PC-3 (cell line): ENCODE results near the gene TCP1. TPM values are rescaled to one million over a fixed set of nuclear protein-coding genes. Genes with fewer than 3 reads are reported as not detected.

ENCODE experiments used
- ATAC-seq: fragments of 200-7000 bp; cut with Tn5 transposase; 2 replicates; pipeline ENCODE4 v1.9.1; 2020; ENCODE audit warnings: mild to moderate bottlenecking, moderate library complexity
- BruUV-seq: library from RNA; stranded (reverse); fragments of 400-500 nt; replicated peaks from 2 replicates; lab custom pipeline; 2021; lab: Mats Ljungman, UMichigan
- CTCF ChIA-PET: fragments of 300-600 bp; sonication (Branson Sonifier 250); formaldehyde crosslinking; loops from one replicate; lab custom pipeline; 2022; ENCODE audit warnings: antibody characterized with exemption; lab: Charles Lee
- POLR2A ChIA-PET: fragments of 300-600 bp; sonication (Branson Sonifier 250); formaldehyde crosslinking; loops from one replicate; lab custom pipeline; 2022; ENCODE audit warnings: antibody characterized with exemption; ENCODE audit not compliant: unreplicated experiment; lab: Charles Lee
- DNase-seq: peaks from one replicate; pipeline ENCODE4 v3.0.0-alpha.2; 2015
- H2AFZ ChIP-seq: fragments of 300-600 bp; sonication (generic); 2 replicates; pipeline ENCODE4 v1.6.0; 2016; ENCODE audit warnings: antibody characterized with exemption, low read length
- H3F3A ChIP-seq: fragments of 300-600 bp; sonication (generic); one replicate; pipeline ENCODE4 v1.6.0; 2017; ENCODE audit warnings: antibody characterized with exemption, low read length, control low read depth, mild to moderate bottlenecking; ENCODE audit not compliant: unreplicated experiment
- H3K27ac ChIP-seq: fragments of 300-600 bp; sonication (generic); 2 replicates; pipeline ENCODE4 v1.5.1; 2016; ENCODE audit warnings: mild to moderate bottlenecking, low read length
- H3K27me3 ChIP-seq: fragments of 300-600 bp; sonication (generic); 2 replicates; pipeline ENCODE4 v1.6.1; 2016; ENCODE audit warnings: low read length, mixed read lengths
- H3K36me3 ChIP-seq: fragments of 300-600 bp; sonication (generic); 2 replicates; pipeline ENCODE4 v1.6.1; 2016; ENCODE audit warnings: low read depth, mixed run types, low read length, mixed read lengths
- H3K4me1 ChIP-seq: fragments of 300-600 bp; sonication (generic); 2 replicates; pipeline ENCODE4 v1.5.1; 2016; ENCODE audit warnings: low read length; ENCODE audit not compliant: insufficient read depth
- H3K4me2 ChIP-seq: fragments of 300-600 bp; sonication (generic); 2 replicates; pipeline ENCODE4 v1.6.0; 2016; ENCODE audit warnings: low read length
- H3K4me3 ChIP-seq: fragments of 300-600 bp; sonication (generic); 2 replicates; pipeline ENCODE4 v1.5.1; 2016; ENCODE audit warnings: mild to moderate bottlenecking, low read length, mixed read lengths
- H3K79me2 ChIP-seq: fragments of 300-600 bp; sonication (generic); 2 replicates; pipeline ENCODE4 v1.6.1; 2017; ENCODE audit warnings: low read length, mixed read lengths
- H3K9ac ChIP-seq: fragments of 300-600 bp; sonication (generic); 2 replicates; pipeline ENCODE4 v1.6.0; 2016; ENCODE audit warnings: mild to moderate bottlenecking, low read length
- H3K9me2 ChIP-seq: fragments of 300-600 bp; sonication (generic); replicated peaks from 2 replicates; pipeline ENCODE4 v1.6.1; 2016; ENCODE audit warnings: mixed run types, low read length, mixed read lengths
- H3K9me3 ChIP-seq: fragments of 300-600 bp; sonication (generic); 2 replicates; pipeline ENCODE4 v1.6.1; 2016; ENCODE audit warnings: low read length, mixed read lengths
- H4K20me1 ChIP-seq: fragments of 300-600 bp; sonication (generic); 2 replicates; pipeline ENCODE4 v1.6.1; 2016; ENCODE audit warnings: low read length, mixed read lengths
- CTCF ChIP-seq: fragments of 300-600 bp; sonication (generic); conservative IDR thresholded peaks from 2 replicates; pipeline ENCODE4 v1.5.1; 2017; ENCODE audit warnings: antibody characterized with exemption, low read depth, mild to moderate bottlenecking, low read length
- EZH2 ChIP-seq: fragments of 300-600 bp; sonication (generic); IDR thresholded peaks from one replicate; pipeline ENCODE4 v1.6.1; 2017; ENCODE audit warnings: antibody characterized with exemption, mild to moderate bottlenecking, low read length; ENCODE audit not compliant: unreplicated experiment
- EZH2phosphoT487 ChIP-seq: fragments of 300-600 bp; sonication (generic); IDR thresholded peaks from 2 replicates; pipeline ENCODE4 v1.6.1; 2018; ENCODE audit warnings: mild to moderate bottlenecking, antibody characterized with exemption, low read length, borderline replicate concordance
- intact Hi-C: fragments of 100-400 bp; cut with micrococcal nuclease; formaldehyde crosslinking; loops from 2 replicates; pipeline ENCODE4 v1.9.0; 2023
- total RNA-seq: library from RNA; depleted of rRNA; stranded (reverse); fragments of >200 nt; gene quantifications from 2 replicates; pipeline ENCODE4 v1.2.3, GENCODE V29; 2014

The TCP1 gene
- total RNA-seq, 1 experiment from 2014 or later = 280 TPM

GRCh38 chr6:159746759-159747158 is 42.6 kb downstream of the TCP1 start:
- intact Hi-C loops = no loop called here
- Histone ChIP-seq H3K79me2 (peaks cover 23% of the 10 kb centered on the region; the same call in 1 of the 2 replicates), H3K9ac (no peak overlapping the region), H3K36me3 (peaks cover 63% of the 10 kb centered on the region), H3K27me3 (no peaks in the 10 kb centered on the region), H2AFZ (no peak overlapping the region), H3K27ac (no peak overlapping the region), H3K4me2 (no peak overlapping the region), H4K20me1 (no peaks in the 10 kb centered on the region), H3K9me3 (no peaks in the 10 kb centered on the region), H3F3A (peaks cover 3% of the 10 kb centered on the region), H3K4me1 (no peaks in the 10 kb centered on the region), H3K4me3 (no peak overlapping the region), H3K9me2 (no peaks in the 10 kb centered on the region)
- DNase-seq (no peak), ATAC-seq (no peak)
- TF ChIP-seq EZH2 = no peak
- POLR2A ChIA-PET = no interaction called here
- no TSS peak for BruUV-seq
- CTCF ChIA-PET = no interaction called here

- ChIA-PET POLR2A (interaction anchor here (0.6 kb wide), 1 partner anchor 18 kb away, joined by 3 read pairs; the partner anchor contains the start of gene WTAP), CTCF (no interaction called here)
- Histone ChIP-seq H3K36me3 (peaks cover 69% of the 10 kb centered on the region), H3K9me3 (no peaks in the 10 kb centered on the region), H2AFZ (no peak overlapping the region), H3F3A (peaks cover 3% of the 10 kb centered on the region), H3K9me2 (no peaks in the 10 kb centered on the region), H3K4me3 (no peak overlapping the region), H3K27me3 (no peaks in the 10 kb centered on the region), H4K20me1 (no peaks in the 10 kb centered on the region), H3K79me2 (peaks cover 39% of the 10 kb centered on the region; the same call in 1 of the 2 replicates), H3K9ac (no peak overlapping the region), H3K4me2 (no peak overlapping the region), H3K4me1 (no peaks in the 10 kb centered on the region), H3K27ac (no peak overlapping the region)
- TF ChIP-seq EZH2phosphoT487 (no peak), CTCF (no peak), EZH2 (no peak)
- intact Hi-C loops = no loop called here
- no TSS peak for BruUV-seq
- no peak for ATAC-seq
- no peak for DNase-seq
Observed at GRCh38 chr6:159745081-159745480, 44.3 kb downstream of the TCP1 start.

- ChIA-PET POLR2A (no interaction called here), CTCF (no interaction called here)
- Histone ChIP-seq H3K4me3 (no peak overlapping the region), H4K20me1 (peaks cover 9% of the 10 kb centered on the region; the same call in 1 of the 2 replicates), H3K4me1 (no peaks in the 10 kb centered on the region), H3K9me2 (no peaks in the 10 kb centered on the region), H2AFZ (no peak overlapping the region), H3K4me2 (no peak overlapping the region), H3K9ac (no peak overlapping the region), H3K27ac (no peak overlapping the region), H3K36me3 (peaks cover 58% of the 10 kb centered on the region), H3K27me3 (no peaks in the 10 kb centered on the region), H3K9me3 (no peaks in the 10 kb centered on the region), H3K79me2 (peaks cover 68% of the 10 kb centered on the region), H3F3A (peaks cover 3% of the 10 kb centered on the region)
- intact Hi-C loops = no loop called here
- ATAC-seq = no peak
- BruUV-seq = no TSS peak
- DNase-seq = no peak
- TF ChIP-seq CTCF = no peak
- no peak for TF ChIP-seq EZH2phosphoT487
- no peak for TF ChIP-seq EZH2
Observed at GRCh38 chr6:159742165-159742564, 47.2 kb downstream of the TCP1 start.
